GM12801 (cell line): ENCODE data around the gene CNRIP1.

ENCODE experiments used
- CTCF ChIP-seq: IDR thresholded peaks from one replicate; pipeline ENCODE4 v1.5.1; 2011; ENCODE audit warnings: control low read depth; ENCODE audit not compliant: insufficient read length; ENCODE audit errors: extremely low read depth

Gene CNRIP1

GRCh38 chr2:68294913-68295312 lies 24.8 kb downstream of the CNRIP1 start:
- TF ChIP-seq CTCF = no peak

GRCh38 chr2:68294187-68294586 lies 25.6 kb downstream of the CNRIP1 start:
- no peak for TF ChIP-seq CTCF

- TF ChIP-seq CTCF = no peak
These were observed 26.0 kb downstream of the CNRIP1 start for GRCh38 chr2:68293755-68294154.

- TF ChIP-seq CTCF = no peak
These were observed 26.7 kb downstream of the CNRIP1 start for GRCh38 chr2:68293024-68293423.

GRCh38 chr2:68292108-68292710 lies 27.5 kb downstream of the CNRIP1 start:
- peak; percentile 72 for TF ChIP-seq CTCF

- no peak for TF ChIP-seq CTCF
These were observed 28.4 kb downstream of the CNRIP1 start for GRCh38 chr2:68291314-68291713.

GRCh38 chr2:68290901-68291300 lies 28.8 kb downstream of the CNRIP1 start:
- TF ChIP-seq CTCF = no peak
